ENCODE results near the gene AP2A1. TPM values are rescaled to one million over a fixed set of nuclear protein-coding genes. Genes with fewer than 3 reads are reported as not detected.

AP2A1 gene
- total RNA-seq, 1 donor from 2014 or later = 146 TPM

GRCh38 chr19:49829721-49830120 is 62.9 kb downstream of the AP2A1 start:
- no peak for DNase-seq (ENCODE audit: low spot score)
- Mint-ChIP-seq H3K9me3 (ENCODE audit: low read depth) (no peaks in the 10 kb centered on the region), H3K36me3 (ENCODE audit: low read depth) (peaks cover 19% of the 10 kb centered on the region), H3K4me1 (ENCODE audit: low read depth) (peaks cover 9% of the 10 kb centered on the region), H3K27me3 (ENCODE audit: low read depth) (no peaks in the 10 kb centered on the region), H3K27ac (ENCODE audit: unreplicated experiment) (no peak overlapping the region), H3K4me3 (ENCODE audit: unreplicated experiment) (no peak overlapping the region)
- TF ChIP-seq, protein P1, sequence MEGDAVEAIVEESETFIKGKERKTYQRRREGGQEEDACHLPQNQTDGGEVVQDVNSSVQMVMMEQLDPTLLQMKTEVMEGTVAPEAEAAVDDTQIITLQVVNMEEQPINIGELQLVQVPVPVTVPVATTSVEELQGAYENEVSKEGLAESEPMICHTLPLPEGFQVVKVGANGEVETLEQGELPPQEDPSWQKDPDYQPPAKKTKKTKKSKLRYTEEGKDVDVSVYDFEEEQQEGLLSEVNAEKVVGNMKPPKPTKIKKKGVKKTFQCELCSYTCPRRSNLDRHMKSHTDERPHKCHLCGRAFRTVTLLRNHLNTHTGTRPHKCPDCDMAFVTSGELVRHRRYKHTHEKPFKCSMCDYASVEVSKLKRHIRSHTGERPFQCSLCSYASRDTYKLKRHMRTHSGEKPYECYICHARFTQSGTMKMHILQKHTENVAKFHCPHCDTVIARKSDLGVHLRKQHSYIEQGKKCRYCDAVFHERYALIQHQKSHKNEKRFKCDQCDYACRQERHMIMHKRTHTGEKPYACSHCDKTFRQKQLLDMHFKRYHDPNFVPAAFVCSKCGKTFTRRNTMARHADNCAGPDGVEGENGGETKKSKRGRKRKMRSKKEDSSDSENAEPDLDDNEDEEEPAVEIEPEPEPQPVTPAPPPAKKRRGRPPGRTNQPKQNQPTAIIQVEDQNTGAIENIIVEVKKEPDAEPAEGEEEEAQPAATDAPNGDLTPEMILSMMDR (IDR thresholded peaks at IDR 0.05) = no peak

- H3K9me3 Mint-ChIP-seq (ENCODE audit: low read depth) = no peaks in the 10 kb centered on the region
- no peak overlapping the region for H3K27ac Mint-ChIP-seq (ENCODE audit: unreplicated experiment)
- H3K36me3 Mint-ChIP-seq (ENCODE audit: low read depth) = peaks cover 25% of the 10 kb centered on the region
- TF ChIP-seq, protein P1 (IDR thresholded peaks at IDR 0.05) = no peak
- no peaks in the 10 kb centered on the region for H3K27me3 Mint-ChIP-seq (ENCODE audit: low read depth)
- H3K4me3 Mint-ChIP-seq (ENCODE audit: unreplicated experiment) = no peak overlapping the region
- H3K4me1 Mint-ChIP-seq (ENCODE audit: low read depth) = peaks cover 9% of the 10 kb centered on the region
- DNase-seq (ENCODE audit: low spot score) = no peak
Measured at GRCh38 chr19:49830766-49831165, 64.0 kb downstream of the AP2A1 start.

GRCh38 chr19:49831592-49831991 is 64.8 kb downstream of the AP2A1 start:
- Mint-ChIP-seq H3K27ac (ENCODE audit: unreplicated experiment) (no peak overlapping the region), H3K36me3 (ENCODE audit: low read depth) (peaks cover 25% of the 10 kb centered on the region), H3K4me1 (ENCODE audit: low read depth) (peaks cover 7% of the 10 kb centered on the region), H3K9me3 (ENCODE audit: low read depth) (no peaks in the 10 kb centered on the region), H3K4me3 (ENCODE audit: unreplicated experiment) (no peak overlapping the region), H3K27me3 (ENCODE audit: low read depth) (no peaks in the 10 kb centered on the region)
- no peak for DNase-seq (ENCODE audit: low spot score)
- TF ChIP-seq, protein P1 (IDR thresholded peaks at IDR 0.05) = no peak

DNA sequence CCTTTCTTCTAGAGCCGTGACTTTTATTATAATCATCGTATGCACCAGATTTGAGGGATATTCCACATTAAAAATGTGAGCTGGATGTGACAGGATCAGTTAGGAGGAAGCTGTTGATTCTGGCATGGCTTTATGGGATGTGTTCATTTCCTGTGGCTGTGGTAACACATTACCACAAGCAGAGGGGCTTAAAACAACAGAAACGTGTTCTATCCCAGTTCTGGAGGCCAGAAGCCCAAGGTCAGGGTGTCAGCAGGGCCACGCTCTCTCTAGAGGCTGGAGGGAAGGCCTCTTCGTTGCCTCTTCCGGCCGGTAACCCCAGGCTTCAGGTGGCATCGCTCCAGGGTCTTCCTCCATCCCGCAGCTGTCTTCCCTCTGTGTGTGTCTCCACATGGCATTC is 65.8 kb downstream of the AP2A1 start:
- no peak for DNase-seq (ENCODE audit: low spot score)
- Mint-ChIP-seq H3K27ac (ENCODE audit: unreplicated experiment) (peak overlapping the region; percentile 8), H3K4me1 (ENCODE audit: low read depth) (peaks cover 11% of the 10 kb centered on the region), H3K27me3 (ENCODE audit: low read depth) (no peaks in the 10 kb centered on the region), H3K4me3 (ENCODE audit: unreplicated experiment) (no peak overlapping the region), H3K36me3 (ENCODE audit: low read depth) (peaks cover 25% of the 10 kb centered on the region), H3K9me3 (ENCODE audit: low read depth) (no peaks in the 10 kb centered on the region)
- TF ChIP-seq, protein P1 (IDR thresholded peaks at IDR 0.05) = no peak

DNA sequence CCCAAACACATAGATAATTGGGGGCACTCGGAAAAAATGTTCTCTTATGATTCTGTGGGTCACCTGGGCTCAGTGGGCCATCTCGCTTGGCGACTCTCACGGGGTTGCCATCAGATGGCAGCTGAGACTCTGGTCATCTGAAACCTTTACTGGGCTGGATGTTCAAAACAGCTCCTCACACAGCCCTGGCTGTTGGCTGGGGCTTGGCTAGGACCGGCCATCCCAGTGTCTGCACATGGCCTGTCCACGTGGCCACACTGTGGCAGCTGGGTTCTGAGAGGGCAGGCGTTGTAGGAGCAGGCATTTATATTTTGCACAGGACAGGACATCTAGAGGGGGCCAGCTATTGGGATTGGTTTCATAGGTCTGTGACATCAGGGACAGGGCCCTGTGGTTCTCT is 66.8 kb downstream of the AP2A1 start:
- Mint-ChIP-seq H3K4me1 (ENCODE audit: low read depth) (peaks cover 11% of the 10 kb centered on the region), H3K36me3 (ENCODE audit: low read depth) (peaks cover 32% of the 10 kb centered on the region), H3K27me3 (ENCODE audit: low read depth) (no peaks in the 10 kb centered on the region), H3K4me3 (ENCODE audit: unreplicated experiment) (no peak overlapping the region), H3K27ac (ENCODE audit: unreplicated experiment) (no peak overlapping the region), H3K9me3 (ENCODE audit: low read depth) (no peaks in the 10 kb centered on the region)
- TF ChIP-seq, protein P1 (IDR thresholded peaks at IDR 0.05) = no peak
- no peak for DNase-seq (ENCODE audit: low spot score)

Data from chondrocyte (in vitro differentiated cells).